DOHH2 (cell line): Measurements from ENCODE around the gene SLC34A1.

ENCODE experiments used
- EZH2phosphoT487 ChIP-seq: fragments of 200-600 bp; sonication (generic); IDR thresholded peaks from 2 replicates; pipeline ENCODE4 v1.6.1; 2017; ENCODE audit warnings: borderline replicate concordance, mild to moderate bottlenecking, antibody characterized with exemption, low read length, moderate library complexity, mixed read lengths
- TF ChIP-seq, protein P1 (sequence below): fragments of 200-600 bp; sonication (generic); IDR thresholded peaks from one replicate; pipeline ENCODE4 v1.5.1; 2014; ENCODE audit warnings: antibody characterized with exemption, mild to moderate bottlenecking, low read depth, low read length; ENCODE audit not compliant: poor library complexity, severe bottlenecking

DNA sequence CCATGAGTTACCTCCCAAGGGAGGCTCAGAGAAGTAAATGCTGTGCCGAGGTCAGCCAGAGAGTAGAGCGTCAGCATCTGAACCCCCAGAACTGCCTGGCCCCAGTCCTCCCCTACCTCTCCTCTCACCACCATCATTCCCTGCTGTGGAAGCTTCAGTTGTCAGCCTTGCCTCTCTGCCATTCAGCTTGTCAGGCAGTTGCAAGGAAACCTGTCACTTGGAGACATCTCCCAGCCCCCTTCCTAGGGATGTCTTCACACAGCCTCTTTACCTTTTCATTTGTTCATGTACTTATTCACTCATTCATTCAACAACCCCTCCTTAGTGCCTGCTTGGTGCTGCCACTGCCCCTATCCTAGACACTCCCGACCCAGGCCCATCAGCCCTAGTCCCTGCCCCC lies 24.4 kb upstream of the SLC34A1 start:
- TF ChIP-seq, protein P1, sequence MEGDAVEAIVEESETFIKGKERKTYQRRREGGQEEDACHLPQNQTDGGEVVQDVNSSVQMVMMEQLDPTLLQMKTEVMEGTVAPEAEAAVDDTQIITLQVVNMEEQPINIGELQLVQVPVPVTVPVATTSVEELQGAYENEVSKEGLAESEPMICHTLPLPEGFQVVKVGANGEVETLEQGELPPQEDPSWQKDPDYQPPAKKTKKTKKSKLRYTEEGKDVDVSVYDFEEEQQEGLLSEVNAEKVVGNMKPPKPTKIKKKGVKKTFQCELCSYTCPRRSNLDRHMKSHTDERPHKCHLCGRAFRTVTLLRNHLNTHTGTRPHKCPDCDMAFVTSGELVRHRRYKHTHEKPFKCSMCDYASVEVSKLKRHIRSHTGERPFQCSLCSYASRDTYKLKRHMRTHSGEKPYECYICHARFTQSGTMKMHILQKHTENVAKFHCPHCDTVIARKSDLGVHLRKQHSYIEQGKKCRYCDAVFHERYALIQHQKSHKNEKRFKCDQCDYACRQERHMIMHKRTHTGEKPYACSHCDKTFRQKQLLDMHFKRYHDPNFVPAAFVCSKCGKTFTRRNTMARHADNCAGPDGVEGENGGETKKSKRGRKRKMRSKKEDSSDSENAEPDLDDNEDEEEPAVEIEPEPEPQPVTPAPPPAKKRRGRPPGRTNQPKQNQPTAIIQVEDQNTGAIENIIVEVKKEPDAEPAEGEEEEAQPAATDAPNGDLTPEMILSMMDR, result no peak
- TF ChIP-seq EZH2phosphoT487, result no peak
